ENCODE measurements around the gene PTBP2.
"Not testable (repeated sequence)": the region's sequence is repeated elsewhere in the genome, so short reads cannot be mapped to it uniquely, and the experiment has no call there.

PTBP2 gene

DNA sequence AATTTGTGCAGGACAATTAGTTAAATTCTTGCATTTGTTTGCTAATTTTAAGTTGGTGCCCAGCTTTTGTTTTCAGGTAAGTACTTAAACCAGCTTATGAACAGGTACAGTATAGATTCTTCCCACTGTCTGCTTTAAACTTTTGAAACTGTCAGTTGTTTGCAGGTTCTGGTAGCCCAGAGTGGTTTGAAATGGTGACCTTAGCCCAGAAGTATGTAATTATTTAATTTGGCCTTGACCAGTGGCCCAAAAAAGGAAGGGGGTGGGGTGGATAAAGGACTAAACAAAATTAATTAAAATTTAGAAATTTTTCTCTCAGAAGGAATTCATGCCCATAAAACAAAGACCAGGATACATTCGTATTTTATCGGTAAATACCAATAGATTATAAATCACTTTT, 69.0 kb downstream of the PTBP2 start:
- Histone ChIP-seq H3K4me1 (ENCODE audit: insufficient read depth, low read length, poor library complexity, severe bottlenecking) (no peaks in the 10 kb centered on the region), H3K4me2 (ENCODE audit: low read depth, low read length, poor library complexity, severe bottlenecking) (no peak overlapping the region), H3K4me3 (ENCODE audit: low read length, poor library complexity, severe bottlenecking) (no peak overlapping the region), H4K20me1 (ENCODE audit: insufficient read depth, low read length, poor library complexity, severe bottlenecking) (no peaks in the 10 kb centered on the region), H3K27me3 (ENCODE audit: insufficient read depth, low read length, poor library complexity, severe bottlenecking) (no peaks in the 10 kb centered on the region), H3K36me3 (ENCODE audit: insufficient read depth, low read length) (peaks cover 75% of the 10 kb centered on the region; the same call in 1 of the 2 replicates), H3K9me3 (ENCODE audit: insufficient read depth, low read depth, low read length) (no peaks in the 10 kb centered on the region), H3K79me2 (ENCODE audit: insufficient read depth, low read length) (no peaks in the 10 kb centered on the region), H3K9ac (ENCODE audit: low read depth, low read length, poor library complexity, severe bottlenecking) (no peak overlapping the region), H3K9me2 (replicated peaks; ENCODE audit: low read depth, low read length) (no peaks in the 10 kb centered on the region), H2AFZ (ENCODE audit: low read length) (no peak overlapping the region), H3F3A (ENCODE audit: low read depth) (no peaks in the 10 kb centered on the region)
- no peak for TF ChIP-seq EZH2phosphoT487 (IDR thresholded peaks at IDR 0.05; ENCODE audit: borderline replicate concordance)
- TF ChIP-seq CTCF (conservative IDR thresholded peaks at IDR 0.05; ENCODE audit: low read length) = no peak

DNA sequence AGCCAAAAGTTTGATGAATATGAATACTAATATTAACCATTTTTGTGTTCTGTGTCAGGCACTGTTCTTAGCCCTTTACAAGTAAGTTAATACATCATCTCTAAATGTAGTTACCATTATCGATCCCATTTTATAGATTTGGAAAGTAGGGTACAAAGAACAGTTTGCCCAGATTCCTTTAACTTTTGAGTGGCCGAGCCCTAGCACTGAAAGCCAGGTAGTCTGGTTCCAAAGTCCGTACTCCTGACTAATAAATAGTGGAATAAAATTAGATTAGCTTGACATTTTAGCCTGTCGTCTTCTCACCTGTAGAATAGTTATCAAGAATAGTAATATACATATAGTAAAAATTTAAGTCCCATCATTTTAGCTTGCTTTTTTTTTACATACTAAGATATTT, 70.6 kb downstream of the PTBP2 start:
- no peak overlapping the region for H3K9ac ChIP-seq (ENCODE audit: low read depth, low read length, poor library complexity, severe bottlenecking)
- no peaks in the 10 kb centered on the region for H3K9me2 ChIP-seq (replicated peaks; ENCODE audit: low read depth, low read length)
- H4K20me1 ChIP-seq (ENCODE audit: insufficient read depth, low read length, poor library complexity, severe bottlenecking) = no peaks in the 10 kb centered on the region
- no peak overlapping the region for H3K4me2 ChIP-seq (ENCODE audit: low read depth, low read length, poor library complexity, severe bottlenecking)
- H2AFZ ChIP-seq (ENCODE audit: low read length) = no peak overlapping the region
- H3K79me2 ChIP-seq (ENCODE audit: insufficient read depth, low read length) = no peaks in the 10 kb centered on the region
- H3K9me3 ChIP-seq (ENCODE audit: insufficient read depth, low read depth, low read length) = no peaks in the 10 kb centered on the region
- H3K4me3 ChIP-seq (ENCODE audit: low read length, poor library complexity, severe bottlenecking) = no peak overlapping the region
- no peaks in the 10 kb centered on the region for H3K4me1 ChIP-seq (ENCODE audit: insufficient read depth, low read length, poor library complexity, severe bottlenecking)
- no peaks in the 10 kb centered on the region for H3F3A ChIP-seq (ENCODE audit: low read depth)
- TF ChIP-seq EZH2phosphoT487 (IDR thresholded peaks at IDR 0.05; ENCODE audit: borderline replicate concordance) (no peak), CTCF (conservative IDR thresholded peaks at IDR 0.05; ENCODE audit: low read length) (no peak)
- peaks cover 60% of the 10 kb centered on the region; the same call in 1 of the 2 replicates for H3K36me3 ChIP-seq (ENCODE audit: insufficient read depth, low read length)
- no peaks in the 10 kb centered on the region for H3K27me3 ChIP-seq (ENCODE audit: insufficient read depth, low read length, poor library complexity, severe bottlenecking)

DNA sequence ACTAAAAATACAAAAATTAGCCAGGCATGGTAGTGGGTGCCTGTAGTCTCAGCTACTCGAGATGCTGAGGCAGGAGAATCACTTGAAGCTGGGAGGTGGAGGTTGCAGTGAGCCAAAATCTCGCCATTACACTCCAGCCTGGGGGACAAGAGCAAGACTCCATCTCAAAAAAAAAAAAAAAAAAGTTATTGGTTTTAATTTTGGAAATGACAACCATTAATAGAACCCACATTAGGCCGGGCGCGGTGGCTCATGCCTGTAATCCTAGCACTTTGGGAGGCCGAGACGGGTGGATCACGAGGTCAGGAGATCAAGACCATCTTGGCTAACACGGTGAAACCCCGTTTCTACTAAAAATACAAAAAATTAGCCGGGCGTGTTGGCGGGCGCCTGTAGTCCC, 80.1 kb downstream of the PTBP2 start:
- not testable (repeated sequence) for H3K27me3 ChIP-seq (ENCODE audit: insufficient read depth, low read length, poor library complexity, severe bottlenecking); H2AFZ ChIP-seq (ENCODE audit: low read length); H3K4me1 ChIP-seq (ENCODE audit: insufficient read depth, low read length, poor library complexity, severe bottlenecking); H3K9ac ChIP-seq (ENCODE audit: low read depth, low read length, poor library complexity, severe bottlenecking); H4K20me1 ChIP-seq (ENCODE audit: insufficient read depth, low read length, poor library complexity, severe bottlenecking); H3K9me2 ChIP-seq (replicated peaks; ENCODE audit: low read depth, low read length); H3F3A ChIP-seq (ENCODE audit: low read depth); H3K4me2 ChIP-seq (ENCODE audit: low read depth, low read length, poor library complexity, severe bottlenecking); H3K9me3 ChIP-seq (ENCODE audit: insufficient read depth, low read depth, low read length); H3K79me2 ChIP-seq (ENCODE audit: insufficient read depth, low read length); H3K4me3 ChIP-seq (ENCODE audit: low read length, poor library complexity, severe bottlenecking)
- peaks cover 30% of the 10 kb centered on the region for H3K36me3 ChIP-seq (ENCODE audit: insufficient read depth, low read length)

- Histone ChIP-seq H3K4me3 (ENCODE audit: low read length, poor library complexity, severe bottlenecking) (no peak overlapping the region), H4K20me1 (ENCODE audit: insufficient read depth, low read length, poor library complexity, severe bottlenecking) (peaks cover 9% of the 10 kb centered on the region), H3K9ac (ENCODE audit: low read depth, low read length, poor library complexity, severe bottlenecking) (no peak overlapping the region), H3K36me3 (ENCODE audit: insufficient read depth, low read length) (peaks cover 44% of the 10 kb centered on the region), H3K9me2 (replicated peaks; ENCODE audit: low read depth, low read length) (no peaks in the 10 kb centered on the region), H3K9me3 (ENCODE audit: insufficient read depth, low read depth, low read length) (no peaks in the 10 kb centered on the region), H3K4me2 (ENCODE audit: low read depth, low read length, poor library complexity, severe bottlenecking) (no peak overlapping the region), H3F3A (ENCODE audit: low read depth) (no peaks in the 10 kb centered on the region), H2AFZ (ENCODE audit: low read length) (no peak overlapping the region), H3K79me2 (ENCODE audit: insufficient read depth, low read length) (no peaks in the 10 kb centered on the region), H3K27me3 (ENCODE audit: insufficient read depth, low read length, poor library complexity, severe bottlenecking) (no peaks in the 10 kb centered on the region), H3K4me1 (ENCODE audit: insufficient read depth, low read length, poor library complexity, severe bottlenecking) (peaks cover 13% of the 10 kb centered on the region)
- TF ChIP-seq CTCF (conservative IDR thresholded peaks at IDR 0.05; ENCODE audit: low read length) (no peak), EZH2phosphoT487 (IDR thresholded peaks at IDR 0.05; ENCODE audit: borderline replicate concordance) (no peak)
Measured at GRCh38 chr1:96804648-96805047, 83.1 kb downstream of the PTBP2 start.

All from Loucy (cell line).